Measurements from ENCODE around the gene FAM210B.

Gene FAM210B

GRCh38 chr20:56412949-56413348, 54.2 kb downstream of the FAM210B start:
- TF ChIP-seq REST (IDR thresholded peaks at IDR 0.05; ENCODE audit: low read depth): no peak
- TF ChIP-seq RAD21 (IDR thresholded peaks at IDR 0.05; ENCODE audit: low read depth): no peak
- TF ChIP-seq, protein P1, sequence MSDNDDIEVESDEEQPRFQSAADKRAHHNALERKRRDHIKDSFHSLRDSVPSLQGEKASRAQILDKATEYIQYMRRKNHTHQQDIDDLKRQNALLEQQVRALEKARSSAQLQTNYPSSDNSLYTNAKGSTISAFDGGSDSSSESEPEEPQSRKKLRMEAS (IDR thresholded peaks at IDR 0.05): no peak
- no peak for TF ChIP-seq YY1 (IDR thresholded peaks at IDR 0.05; ENCODE audit: low read depth)

- TF ChIP-seq NFIC (IDR thresholded peaks at IDR 0.05) (no peak), ZBTB7A (IDR thresholded peaks at IDR 0.05; ENCODE audit: low read depth) (no peak), TAF1 (IDR thresholded peaks at IDR 0.05; ENCODE audit: low read depth) (no peak), TEAD4 (IDR thresholded peaks at IDR 0.05) (no peak), REST (IDR thresholded peaks at IDR 0.05; ENCODE audit: low read depth) (no peak), TCF12 (IDR thresholded peaks at IDR 0.05; ENCODE audit: low read depth) (no peak)
Observed at GRCh38 chr20:56414842-56415765, 56.3 kb downstream of the FAM210B start.

GRCh38 chr20:56417402-56417801, 58.6 kb downstream of the FAM210B start:
- TF ChIP-seq ZBTB7A (IDR thresholded peaks at IDR 0.05; ENCODE audit: low read depth) (no peak), CEBPB (IDR thresholded peaks at IDR 0.05) (no peak), TCF12 (IDR thresholded peaks at IDR 0.05; ENCODE audit: low read depth) (no peak), CREB1 (IDR thresholded peaks at IDR 0.05; ENCODE audit: low read depth) (no peak), EGR1 (IDR thresholded peaks at IDR 0.05) (no peak), RAD21 (IDR thresholded peaks at IDR 0.05; ENCODE audit: low read depth) (no peak), EP300 (IDR thresholded peaks at IDR 0.05; ENCODE audit: borderline replicate concordance) (no peak), TEAD4 (IDR thresholded peaks at IDR 0.05) (no peak), FOXM1 (IDR thresholded peaks at IDR 0.05; ENCODE audit: borderline replicate concordance, low read depth) (no peak), REST (IDR thresholded peaks at IDR 0.05; ENCODE audit: low read depth) (no peak), NFIC (IDR thresholded peaks at IDR 0.05) (no peak), TAF1 (IDR thresholded peaks at IDR 0.05; ENCODE audit: low read depth) (no peak), YY1 (IDR thresholded peaks at IDR 0.05; ENCODE audit: low read depth) (no peak)
- TF ChIP-seq, protein P1 (IDR thresholded peaks at IDR 0.05): no peak
- TF ChIP-seq, protein P2, sequence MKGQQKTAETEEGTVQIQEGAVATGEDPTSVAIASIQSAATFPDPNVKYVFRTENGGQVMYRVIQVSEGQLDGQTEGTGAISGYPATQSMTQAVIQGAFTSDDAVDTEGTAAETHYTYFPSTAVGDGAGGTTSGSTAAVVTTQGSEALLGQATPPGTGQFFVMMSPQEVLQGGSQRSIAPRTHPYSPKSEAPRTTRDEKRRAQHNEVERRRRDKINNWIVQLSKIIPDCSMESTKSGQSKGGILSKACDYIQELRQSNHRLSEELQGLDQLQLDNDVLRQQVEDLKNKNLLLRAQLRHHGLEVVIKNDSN (IDR thresholded peaks at IDR 0.05): no peak

GRCh38 chr20:56417911-56418310, 59.1 kb downstream of the FAM210B start:
- TF ChIP-seq, protein P2 (IDR thresholded peaks at IDR 0.05): no peak
- TF ChIP-seq FOXM1 (IDR thresholded peaks at IDR 0.05; ENCODE audit: borderline replicate concordance, low read depth) (no peak), NFIC (IDR thresholded peaks at IDR 0.05) (no peak), RAD21 (IDR thresholded peaks at IDR 0.05; ENCODE audit: low read depth) (no peak), YY1 (IDR thresholded peaks at IDR 0.05; ENCODE audit: low read depth) (no peak), REST (IDR thresholded peaks at IDR 0.05; ENCODE audit: low read depth) (no peak), CEBPB (IDR thresholded peaks at IDR 0.05) (no peak), TCF12 (IDR thresholded peaks at IDR 0.05; ENCODE audit: low read depth) (no peak), EGR1 (IDR thresholded peaks at IDR 0.05) (no peak), EP300 (IDR thresholded peaks at IDR 0.05; ENCODE audit: borderline replicate concordance) (no peak), TAF1 (IDR thresholded peaks at IDR 0.05; ENCODE audit: low read depth) (no peak), CREB1 (IDR thresholded peaks at IDR 0.05; ENCODE audit: low read depth) (no peak), TEAD4 (IDR thresholded peaks at IDR 0.05) (no peak), ZBTB7A (IDR thresholded peaks at IDR 0.05; ENCODE audit: low read depth) (no peak)
- TF ChIP-seq, protein P1 (IDR thresholded peaks at IDR 0.05): no peak

All from Ishikawa (cell line).